ENCODE results near the gene POU2AF1. TPM values are rescaled to one million over a fixed set of nuclear protein-coding genes. Genes with fewer than 3 reads are reported as not detected.

POU2AF1 gene
- total RNA-seq, 6 experiments from 2014 or later, result 0.06 to 2.4 (median 0.63) TPM

DNA sequence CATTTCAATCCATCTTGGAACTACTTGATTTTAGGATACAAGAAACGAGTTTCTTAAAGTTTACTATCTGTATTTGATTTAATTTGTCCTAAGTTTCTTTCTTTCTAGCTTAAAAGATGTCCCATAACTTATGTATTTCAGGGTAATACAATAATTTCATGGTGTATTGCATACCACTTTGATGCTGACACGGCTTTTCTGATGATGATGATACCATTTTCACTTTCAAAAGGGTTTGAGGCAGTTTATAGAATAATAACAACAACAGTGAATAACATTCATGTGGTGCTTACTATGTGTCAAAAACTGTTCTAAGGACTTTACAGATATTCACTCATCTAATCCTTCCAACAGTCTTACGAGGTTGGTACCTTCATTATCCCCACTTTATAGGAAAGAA, 33.2 kb upstream of the POU2AF1 start:
- Histone ChIP-seq H3K9me3 (no peaks in the 10 kb centered on the region), H3K4me3 (no peak overlapping the region), H3K36me3 (no peaks in the 10 kb centered on the region), H3K27ac (no peak overlapping the region), H3K27me3 (no peaks in the 10 kb centered on the region), H3K4me1 (peaks cover 0 to 5% (median 1%) of the 10 kb centered on the region in 4 donors)
- DNase-seq (no peak), ATAC-seq (no peak)
- intact Hi-C loops (cut with DNase I), result loop anchor here in 1 of 2 donors (5.0 kb wide), 1 partner anchor 40 kb away; no protein-coding TSS in a partner anchor
- TF ChIP-seq POLR2A (IDR thresholded peaks at IDR 0.05), result no peak
- TF ChIP-seq, protein P1, sequence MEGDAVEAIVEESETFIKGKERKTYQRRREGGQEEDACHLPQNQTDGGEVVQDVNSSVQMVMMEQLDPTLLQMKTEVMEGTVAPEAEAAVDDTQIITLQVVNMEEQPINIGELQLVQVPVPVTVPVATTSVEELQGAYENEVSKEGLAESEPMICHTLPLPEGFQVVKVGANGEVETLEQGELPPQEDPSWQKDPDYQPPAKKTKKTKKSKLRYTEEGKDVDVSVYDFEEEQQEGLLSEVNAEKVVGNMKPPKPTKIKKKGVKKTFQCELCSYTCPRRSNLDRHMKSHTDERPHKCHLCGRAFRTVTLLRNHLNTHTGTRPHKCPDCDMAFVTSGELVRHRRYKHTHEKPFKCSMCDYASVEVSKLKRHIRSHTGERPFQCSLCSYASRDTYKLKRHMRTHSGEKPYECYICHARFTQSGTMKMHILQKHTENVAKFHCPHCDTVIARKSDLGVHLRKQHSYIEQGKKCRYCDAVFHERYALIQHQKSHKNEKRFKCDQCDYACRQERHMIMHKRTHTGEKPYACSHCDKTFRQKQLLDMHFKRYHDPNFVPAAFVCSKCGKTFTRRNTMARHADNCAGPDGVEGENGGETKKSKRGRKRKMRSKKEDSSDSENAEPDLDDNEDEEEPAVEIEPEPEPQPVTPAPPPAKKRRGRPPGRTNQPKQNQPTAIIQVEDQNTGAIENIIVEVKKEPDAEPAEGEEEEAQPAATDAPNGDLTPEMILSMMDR (IDR thresholded peaks at IDR 0.05), result no peak
- WGBS (ENCODE audit: insufficient coverage, low coverage, low lambda C conversion rate, missing lambda C conversion rate), result 78% methylated on average over 3 of the region's 3 CpGs

DNA sequence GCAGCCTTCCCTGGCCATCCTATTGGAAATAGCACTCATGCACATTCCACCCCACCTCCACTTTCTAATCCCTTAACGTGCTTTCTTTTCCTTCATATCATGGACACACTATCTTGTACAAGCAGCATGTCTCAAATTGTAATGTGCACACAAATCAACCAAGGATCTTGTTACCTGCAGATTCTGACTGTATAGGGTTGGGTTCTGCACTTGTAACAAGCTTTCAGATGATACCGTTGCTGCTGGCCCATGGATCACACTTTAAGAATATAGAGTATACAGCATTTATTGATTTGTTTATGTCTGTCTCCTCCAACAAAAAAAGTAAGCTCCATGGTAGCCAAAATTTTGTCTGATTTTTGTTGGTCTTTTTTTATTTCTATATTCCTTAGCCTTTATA, 32.4 kb upstream of the POU2AF1 start:
- Histone ChIP-seq H3K36me3 (no peaks in the 10 kb centered on the region), H3K27me3 (no peaks in the 10 kb centered on the region), H3K4me1 (no peaks in the 10 kb centered on the region), H3K27ac (no peak overlapping the region), H3K9me3 (no peaks in the 10 kb centered on the region), H3K4me3 (no peak overlapping the region)
- 100% methylated on average over 1 of the region's 2 CpGs for WGBS (ENCODE audit: insufficient coverage, low coverage, low lambda C conversion rate, missing lambda C conversion rate)
- no peak for ATAC-seq
- TF ChIP-seq, protein P1 (IDR thresholded peaks at IDR 0.05), result no peak
- TF ChIP-seq POLR2A (IDR thresholded peaks at IDR 0.05), result no peak
- intact Hi-C loops (cut with DNase I), result loop anchor here in 1 of 2 donors (5.0 kb wide), 1 partner anchor 39 kb away; no protein-coding TSS in a partner anchor
- DNase-seq, result no peak

DNA sequence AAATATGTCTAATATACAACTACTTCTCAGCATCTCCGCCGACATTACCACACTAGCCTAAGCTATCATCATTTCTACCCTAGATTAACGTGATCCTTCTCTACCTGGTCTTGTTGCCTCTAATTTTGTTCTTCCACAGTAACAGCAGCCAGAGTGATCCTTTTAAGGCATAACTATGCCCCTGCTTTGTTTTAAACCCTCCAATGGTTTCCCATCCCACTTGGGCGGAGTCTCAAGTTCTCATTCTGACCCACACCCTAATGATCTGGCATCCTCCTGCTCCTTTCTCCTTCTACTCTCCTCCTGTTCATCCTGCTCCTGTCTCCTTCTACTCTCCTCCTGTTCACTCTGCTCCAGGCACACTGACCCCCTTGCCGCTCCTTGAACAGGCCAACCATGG, 31.9 kb upstream of the POU2AF1 start:
- no peaks in the 10 kb centered on the region for H3K27me3 ChIP-seq
- H3K36me3 ChIP-seq, result no peaks in the 10 kb centered on the region
- H3K4me1 ChIP-seq, result no peaks in the 10 kb centered on the region
- ATAC-seq (no peak), DNase-seq (no peak)
- no peak overlapping the region for H3K27ac ChIP-seq
- WGBS (ENCODE audit: insufficient coverage, low coverage, low lambda C conversion rate, missing lambda C conversion rate), result 97% methylated on average over 5 of the region's 5 CpGs
- H3K4me3 ChIP-seq, result no peak overlapping the region
- no peaks in the 10 kb centered on the region for H3K9me3 ChIP-seq
- intact Hi-C loops (cut with DNase I), result loop anchor here in 1 of 2 donors (5.0 kb wide), 1 partner anchor 39 kb away; no protein-coding TSS in a partner anchor
- no peak for TF ChIP-seq POLR2A (IDR thresholded peaks at IDR 0.05)
- TF ChIP-seq, protein P1 (IDR thresholded peaks at IDR 0.05), result no peak

DNA sequence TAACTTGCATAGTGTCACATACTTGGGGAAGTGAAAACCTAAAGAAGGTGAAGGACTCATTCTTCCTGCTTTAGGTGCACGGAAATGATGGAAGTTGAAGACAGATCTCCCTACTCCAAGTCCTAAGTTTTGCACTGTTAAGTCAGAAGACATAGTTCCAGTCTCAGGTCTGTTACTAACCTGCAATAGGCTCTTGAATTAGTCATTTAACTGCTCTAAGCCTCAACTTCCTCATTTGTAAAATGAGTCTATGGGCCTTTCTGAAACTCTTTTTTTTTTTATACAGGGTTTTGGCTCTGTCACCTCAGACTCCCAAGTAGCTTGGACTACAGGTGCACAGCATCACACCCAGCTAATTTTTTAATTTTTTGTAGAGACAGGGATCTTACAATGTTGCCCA, 30.8 kb upstream of the POU2AF1 start:
- H3K9me3 ChIP-seq, result no peaks in the 10 kb centered on the region
- no peaks in the 10 kb centered on the region for H3K36me3 ChIP-seq
- 78% methylated on average over 1 of the region's 1 CpG for WGBS (ENCODE audit: insufficient coverage, low coverage, low lambda C conversion rate, missing lambda C conversion rate)
- no peak overlapping the region for H3K27ac ChIP-seq
- TF ChIP-seq POLR2A (IDR thresholded peaks at IDR 0.05), result no peak
- TF ChIP-seq, protein P1 (IDR thresholded peaks at IDR 0.05), result no peak
- no peak overlapping the region for H3K4me3 ChIP-seq
- no peaks in the 10 kb centered on the region for H3K27me3 ChIP-seq
- DNase-seq (no peak), ATAC-seq (no peak)
- H3K4me1 ChIP-seq, result no peaks in the 10 kb centered on the region
- intact Hi-C loops (cut with DNase I), result loop anchor here in 1 of 2 donors (5.0 kb wide), 1 partner anchor 38 kb away; no protein-coding TSS in a partner anchor

Measured in right lobe of liver (tissue), 6 donors.